Measurements from ENCODE around the gene LIN52.

The LIN52 gene

DNA sequence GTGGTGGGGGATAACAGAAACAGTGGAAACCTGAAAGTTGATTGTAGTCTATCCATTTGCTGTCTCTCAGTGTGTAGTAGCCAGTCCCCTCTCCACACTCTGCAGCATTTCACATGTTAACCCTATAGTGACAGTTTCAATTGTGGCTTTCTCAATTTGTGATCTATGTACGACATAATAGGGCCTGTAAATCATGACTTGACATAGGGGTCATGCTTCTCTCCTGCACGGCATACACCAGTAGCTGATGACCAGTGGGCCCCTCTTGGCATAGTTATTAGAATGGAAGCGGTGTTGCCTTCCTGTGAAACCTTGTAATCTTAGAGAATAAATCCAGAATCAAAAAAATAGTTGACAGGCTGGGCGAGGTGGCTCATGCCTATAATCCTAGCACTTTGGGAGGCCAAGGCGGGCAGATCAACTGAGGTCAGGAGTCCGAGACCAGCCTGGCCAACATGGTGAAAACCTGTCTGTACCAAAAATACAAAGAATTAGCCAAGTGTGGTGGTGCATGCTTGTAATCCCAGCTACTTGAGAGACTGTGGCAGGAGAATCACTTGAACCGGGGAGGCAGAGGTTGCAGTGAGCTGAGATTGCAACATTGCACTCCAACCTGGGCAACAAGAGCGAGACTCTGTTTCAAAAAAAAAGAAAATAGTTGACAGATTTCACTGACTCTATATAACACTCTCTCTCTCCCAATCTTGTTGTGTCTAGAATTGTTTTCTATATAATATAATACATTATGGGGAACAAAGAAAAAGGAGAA is 109.9 kb downstream of the LIN52 start:
- DNase-seq (ENCODE audit: low read depth in 2 of 2) = no peak

DNA sequence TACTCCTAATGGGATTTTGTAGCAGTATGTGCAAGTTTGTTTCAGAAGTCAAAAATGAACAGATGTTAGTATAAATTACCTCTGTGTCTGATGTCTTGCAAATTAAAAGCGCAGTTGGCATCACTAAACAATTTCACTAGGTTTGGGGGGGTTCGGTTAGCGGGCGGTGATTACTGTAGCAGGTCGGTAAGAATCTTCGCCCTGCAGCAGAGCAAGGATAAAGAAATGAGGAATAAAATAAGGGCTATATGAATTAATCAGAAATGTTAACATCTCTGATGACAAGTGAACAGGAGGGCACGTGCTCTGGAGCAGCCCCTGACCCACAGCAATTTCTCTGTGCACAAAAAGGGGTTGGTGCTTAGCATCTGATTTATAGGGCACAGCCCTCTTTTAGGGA is 110.9 kb downstream of the LIN52 start:
- DNase-seq (ENCODE audit: low read depth in 2 of 2) = no peak

DNA sequence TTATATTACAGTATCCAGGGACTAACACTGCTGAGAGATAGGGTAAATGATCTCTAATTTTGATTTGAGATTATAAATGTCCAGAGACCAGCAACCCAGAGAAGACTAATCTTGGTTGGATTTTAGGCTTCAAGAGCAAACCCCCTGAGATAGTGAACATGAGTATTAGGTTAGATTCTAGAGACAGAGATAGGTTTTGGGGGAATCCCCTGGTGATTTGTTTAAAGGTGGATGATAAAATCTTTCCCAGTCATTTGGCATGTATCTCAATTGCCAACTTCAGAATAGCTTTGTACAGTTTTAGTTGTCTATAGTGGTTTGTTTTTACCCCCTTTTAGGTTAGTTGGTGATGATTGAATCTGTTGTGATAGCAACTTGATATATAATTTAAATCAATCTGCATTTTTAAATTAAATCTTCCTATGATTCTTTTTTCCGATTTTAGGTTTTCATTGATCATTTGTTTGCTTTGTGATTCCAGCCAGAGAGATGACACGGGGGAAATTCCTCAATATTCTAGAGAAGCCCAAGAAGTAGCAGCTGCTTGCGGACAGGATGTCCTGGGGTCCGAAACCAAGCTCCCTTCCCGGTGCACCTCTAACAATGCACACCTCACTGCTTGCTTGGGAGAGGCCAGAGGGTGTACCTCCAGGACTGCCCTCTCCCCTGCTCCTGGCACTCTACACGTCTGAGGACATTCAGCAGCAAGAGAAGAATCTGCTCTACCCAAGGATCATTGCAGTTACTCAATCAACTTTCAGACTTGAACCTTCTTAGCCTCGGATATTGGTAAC is 113.9 kb downstream of the LIN52 start:
- no peak for DNase-seq (ENCODE audit: low read depth in 2 of 2)

DNA sequence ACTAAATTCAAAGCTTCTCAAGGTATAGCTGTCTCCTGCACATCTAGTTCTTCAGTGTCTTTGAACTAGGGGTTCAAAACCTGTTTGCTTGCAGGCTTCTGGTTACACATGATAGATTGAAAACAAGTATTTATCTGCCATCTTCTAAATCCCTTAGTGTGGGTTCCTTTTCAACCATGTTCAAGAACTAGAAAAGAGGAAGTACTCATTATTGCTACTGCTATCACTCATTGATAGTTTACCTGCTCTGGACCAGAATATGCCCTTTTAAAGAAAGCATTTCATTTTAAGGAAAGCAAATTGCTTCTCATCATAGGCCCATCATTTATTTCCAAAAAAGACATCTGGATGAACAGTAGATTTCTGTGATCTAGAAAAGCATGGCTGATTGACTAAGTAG is 117.4 kb downstream of the LIN52 start:
- no peak for DNase-seq (ENCODE audit: low read depth in 2 of 2)

DNA sequence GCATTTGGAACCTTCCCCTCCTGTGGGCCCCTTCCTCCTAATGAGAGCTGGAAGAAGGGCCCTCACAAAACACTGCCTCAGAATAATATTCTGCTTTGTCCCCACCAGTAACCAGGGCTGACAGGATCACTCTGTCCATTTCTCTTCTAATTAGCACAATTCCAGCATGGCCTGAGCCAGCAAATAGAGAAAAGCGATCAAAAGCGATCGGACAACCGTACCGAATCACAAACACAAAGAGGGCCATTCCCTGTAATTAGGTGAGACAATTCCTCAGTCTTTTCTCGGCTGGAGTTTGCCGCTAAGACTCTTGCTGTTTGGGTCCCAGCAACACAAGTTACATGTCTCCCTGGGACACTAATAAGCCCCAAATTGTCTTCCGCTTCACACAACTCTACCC is 118.9 kb downstream of the LIN52 start:
- DNase-seq (ENCODE audit: low read depth in 2 of 2) = no peak

DNA sequence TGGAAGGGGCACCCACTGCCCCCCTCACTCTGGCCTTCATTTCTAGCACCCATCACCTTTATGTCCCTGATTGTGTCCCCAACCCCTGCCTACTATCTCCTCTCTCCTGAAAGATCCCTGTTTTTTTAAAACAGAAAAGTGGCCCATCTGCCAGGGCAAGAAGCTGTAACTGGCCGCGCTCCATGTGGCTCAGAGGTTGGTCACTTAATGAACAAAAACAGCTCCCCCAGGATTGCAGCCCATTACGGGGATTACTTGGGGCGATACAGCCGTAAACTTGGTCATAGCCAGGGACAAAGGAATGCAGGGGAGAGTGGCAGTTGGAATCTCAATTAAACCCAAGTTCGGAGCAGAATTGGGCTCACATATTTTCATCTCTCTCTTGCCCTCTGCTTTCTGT is 119.7 kb downstream of the LIN52 start:
- DNase-seq (ENCODE audit: low read depth in 2 of 2) = no peak

DNA sequence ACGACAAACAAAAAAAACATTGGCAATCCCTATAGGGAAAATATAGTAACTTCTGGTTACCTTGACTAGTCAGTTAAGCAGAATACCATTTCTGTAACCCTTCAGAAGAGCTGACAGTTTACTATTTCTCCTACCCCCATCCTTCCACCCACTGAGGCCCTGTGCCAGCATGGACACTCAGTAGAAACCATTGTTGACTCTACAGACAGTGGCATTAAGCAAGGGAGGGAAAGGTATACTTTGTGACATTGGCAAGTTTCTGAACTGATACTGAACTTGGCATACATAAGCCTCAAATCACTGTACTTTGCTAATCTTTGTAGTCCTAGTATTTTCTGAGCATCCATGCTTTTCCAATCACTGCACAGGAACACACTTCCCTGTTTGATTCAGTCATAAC is 121.1 kb downstream of the LIN52 start:
- DNase-seq (ENCODE audit: low read depth in 2 of 2) = no peak

DNA sequence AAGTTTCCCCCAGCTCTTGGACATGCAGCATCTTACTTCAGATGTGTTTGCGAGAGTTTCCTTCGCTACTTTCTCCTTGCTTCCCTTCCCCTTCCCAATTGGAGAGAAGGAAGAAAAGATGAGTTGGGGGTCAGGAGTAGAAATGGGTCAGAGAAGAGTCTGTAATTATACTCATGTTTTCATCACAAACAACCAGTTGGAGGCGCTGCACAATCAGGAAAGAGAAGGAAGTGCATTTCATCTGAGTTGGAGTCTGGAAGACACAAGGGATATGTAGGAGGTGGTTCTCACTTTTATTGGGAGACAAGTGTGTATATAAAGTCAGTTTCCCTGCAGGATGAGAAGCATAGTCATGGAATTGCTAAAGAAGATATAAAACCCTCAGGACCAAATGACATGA is 123.2 kb downstream of the LIN52 start:
- DNase-seq (ENCODE audit: low read depth in 2 of 2) = no peak

DNA sequence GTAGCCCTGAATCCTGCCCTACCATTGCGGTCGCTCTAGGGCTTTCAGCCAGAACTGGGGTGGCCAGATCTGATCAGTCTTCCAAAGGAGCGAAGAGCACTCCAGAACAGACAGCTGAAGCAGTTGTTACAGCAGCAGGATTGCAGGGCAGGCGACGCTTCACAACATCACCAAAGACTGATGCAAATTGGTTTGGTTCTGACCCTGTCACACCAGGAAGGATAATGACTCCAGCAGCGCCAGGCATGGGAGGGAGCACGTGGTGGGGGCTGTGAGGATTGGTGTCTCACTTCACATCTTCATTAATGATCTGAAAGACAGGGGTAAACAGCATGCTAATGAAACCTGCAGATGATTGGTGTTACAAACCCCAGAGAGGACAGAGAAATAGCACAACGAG is 123.9 kb downstream of the LIN52 start:
- no peak for DNase-seq (ENCODE audit: low read depth in 2 of 2)

DNA sequence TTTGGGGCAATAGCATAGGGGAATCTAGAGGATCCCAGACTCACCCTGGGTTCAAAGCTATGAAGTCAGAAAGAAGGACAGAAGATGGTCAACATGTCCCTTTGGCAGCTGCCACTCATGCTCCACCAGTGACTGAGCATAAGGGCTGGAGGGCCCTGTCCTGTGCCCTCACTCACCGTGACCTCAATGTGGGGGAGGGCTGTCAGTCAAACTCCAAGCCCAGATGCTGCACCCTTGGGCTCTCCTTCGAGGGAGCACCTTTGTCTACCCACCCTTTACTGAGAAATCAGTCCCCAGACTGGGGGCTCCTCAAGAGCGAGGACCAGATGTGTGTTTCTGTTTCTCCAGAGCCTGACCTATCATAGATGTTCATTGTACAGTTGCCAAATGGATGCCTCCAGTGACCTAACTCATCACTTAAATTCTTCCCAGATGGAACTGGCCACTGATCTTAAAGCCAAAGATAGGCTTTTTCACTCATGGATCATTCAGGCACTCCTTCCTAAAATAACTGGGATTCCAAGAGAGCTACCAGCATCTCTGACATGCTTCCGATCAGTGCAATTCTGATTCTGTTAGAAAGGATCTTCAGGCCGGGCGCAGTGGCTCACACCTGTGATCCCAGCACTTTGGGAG is 127.3 kb downstream of the LIN52 start:
- DNase-seq (ENCODE audit: low read depth in 2 of 2) = no peak

DNA sequence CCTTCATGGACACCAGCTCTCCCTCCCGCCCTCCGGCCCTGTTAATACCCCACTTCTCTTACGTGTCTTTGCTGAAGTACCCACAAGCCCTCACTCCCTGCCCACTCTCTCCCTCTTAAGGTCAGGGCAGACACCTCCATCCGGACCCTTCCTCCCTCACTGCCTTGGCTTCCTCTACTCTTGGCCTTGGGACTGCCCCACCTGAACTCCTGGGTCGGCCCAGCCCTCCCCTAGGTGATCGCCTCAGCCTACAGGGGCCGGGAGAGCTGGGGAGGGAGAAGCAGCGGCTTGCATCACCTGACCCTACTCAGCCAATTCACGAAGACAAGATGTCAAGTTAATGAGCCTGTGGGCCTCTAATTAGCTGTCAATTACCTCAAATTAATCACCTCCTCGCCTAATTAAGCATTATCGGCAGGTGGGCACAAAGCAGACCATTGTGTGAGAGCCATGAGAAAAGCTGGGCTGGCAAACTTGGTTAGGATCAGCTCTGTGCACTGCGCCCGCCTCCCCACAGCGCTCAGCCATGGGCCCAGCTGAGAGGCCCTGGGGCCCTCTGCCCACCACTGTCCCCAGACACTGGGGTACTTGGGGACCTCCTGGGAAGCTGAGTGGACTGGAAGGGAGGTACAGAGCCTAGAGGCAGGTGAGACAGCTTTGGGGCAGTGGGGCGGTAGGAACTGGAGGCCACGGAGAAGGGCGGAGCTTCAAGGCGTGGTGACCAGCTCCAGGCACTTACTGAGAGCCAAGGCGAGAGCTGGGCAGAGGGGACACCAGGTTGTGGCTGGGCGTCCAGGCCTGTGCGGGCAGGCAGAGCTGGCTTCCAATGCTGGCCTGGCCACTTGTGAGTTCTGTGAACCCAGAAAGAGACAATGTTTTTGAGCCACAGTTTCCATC is 129.4 kb downstream of the LIN52 start:
- DNase-seq (ENCODE audit: low read depth in 2 of 2) = no peak

DNA sequence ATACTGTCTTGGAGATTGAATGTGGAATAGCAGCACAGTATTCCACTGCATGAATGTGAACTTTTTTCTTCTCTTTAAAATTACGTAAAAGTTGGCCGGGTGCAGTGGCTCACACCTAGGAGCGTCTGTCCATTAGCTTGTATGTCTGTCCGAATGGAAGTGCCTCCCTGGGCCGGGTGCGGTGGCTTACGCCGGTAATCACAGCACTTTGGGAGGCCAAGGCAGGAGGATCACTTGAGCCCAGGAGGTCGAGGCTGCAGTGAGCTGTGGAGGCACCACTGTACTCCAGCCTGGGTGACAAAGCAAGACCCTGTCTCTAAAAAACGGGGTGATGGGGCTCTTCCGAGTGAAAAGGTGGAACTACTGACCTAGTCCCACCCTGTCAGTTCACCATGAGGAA is 131.9 kb downstream of the LIN52 start:
- no peak for DNase-seq (ENCODE audit: low read depth in 2 of 2)

DNA sequence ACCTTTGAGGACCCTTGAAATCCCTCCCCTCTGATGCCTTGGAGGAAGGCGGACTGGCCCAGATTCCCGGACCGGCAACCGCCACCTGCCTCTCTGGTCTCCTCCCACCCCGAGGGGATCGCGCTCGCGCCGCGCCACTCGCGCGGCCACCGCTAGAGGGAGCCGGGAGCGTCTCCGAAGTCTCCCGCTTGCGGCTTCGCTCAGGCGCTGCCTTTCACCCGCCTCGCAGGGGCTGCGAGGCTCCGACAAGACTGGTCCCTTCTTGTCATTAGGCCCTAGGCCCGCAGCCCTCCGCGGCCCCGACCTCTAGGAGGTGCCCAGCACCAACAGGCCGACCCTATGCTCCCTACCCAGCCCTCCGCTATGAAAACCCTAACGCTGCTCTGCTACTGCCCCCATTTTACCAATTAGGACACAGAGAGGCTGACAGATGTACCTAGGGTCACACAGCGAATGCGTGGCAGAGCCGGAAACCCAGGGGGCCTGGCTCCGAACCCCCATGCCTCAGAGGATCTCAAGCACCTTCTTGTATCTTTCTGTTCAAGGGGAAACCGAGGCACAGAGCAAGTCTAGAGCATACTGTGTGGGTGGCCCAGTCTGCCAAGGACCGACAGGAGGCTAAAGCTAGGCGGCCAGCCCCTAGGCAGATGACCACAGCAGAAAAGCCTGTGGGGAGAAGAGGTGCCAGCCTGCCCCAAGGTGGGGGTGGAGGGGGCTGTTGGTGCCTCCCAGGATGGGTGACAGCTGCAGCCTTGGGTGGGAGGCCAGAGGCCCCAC is 133.1 kb downstream of the LIN52 start:
- peak; percentile 40 to 51 for DNase-seq (ENCODE audit: low read depth in 2 of 2)

DNA sequence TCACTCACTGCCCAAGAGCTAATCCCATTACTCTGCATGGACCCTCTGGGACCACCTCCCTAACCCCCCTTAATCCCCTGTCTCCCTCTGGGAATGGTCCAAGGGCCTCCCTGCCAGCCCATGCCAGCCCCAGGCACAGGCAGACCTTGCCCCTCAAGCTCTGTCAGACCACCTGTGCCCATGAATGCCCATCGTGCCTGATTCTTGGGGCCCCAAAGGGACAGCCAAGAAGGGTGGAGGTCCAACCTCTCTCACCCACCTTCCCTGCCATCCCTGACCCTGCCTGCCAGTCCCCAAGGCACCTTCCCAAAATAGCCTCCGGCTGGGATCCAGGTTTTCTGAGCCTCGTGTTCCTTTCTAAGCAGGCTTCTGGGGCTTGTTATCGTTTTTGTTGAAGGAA is 133.7 kb downstream of the LIN52 start:
- DNase-seq (ENCODE audit: low read depth in 2 of 2) = no peak

DNA sequence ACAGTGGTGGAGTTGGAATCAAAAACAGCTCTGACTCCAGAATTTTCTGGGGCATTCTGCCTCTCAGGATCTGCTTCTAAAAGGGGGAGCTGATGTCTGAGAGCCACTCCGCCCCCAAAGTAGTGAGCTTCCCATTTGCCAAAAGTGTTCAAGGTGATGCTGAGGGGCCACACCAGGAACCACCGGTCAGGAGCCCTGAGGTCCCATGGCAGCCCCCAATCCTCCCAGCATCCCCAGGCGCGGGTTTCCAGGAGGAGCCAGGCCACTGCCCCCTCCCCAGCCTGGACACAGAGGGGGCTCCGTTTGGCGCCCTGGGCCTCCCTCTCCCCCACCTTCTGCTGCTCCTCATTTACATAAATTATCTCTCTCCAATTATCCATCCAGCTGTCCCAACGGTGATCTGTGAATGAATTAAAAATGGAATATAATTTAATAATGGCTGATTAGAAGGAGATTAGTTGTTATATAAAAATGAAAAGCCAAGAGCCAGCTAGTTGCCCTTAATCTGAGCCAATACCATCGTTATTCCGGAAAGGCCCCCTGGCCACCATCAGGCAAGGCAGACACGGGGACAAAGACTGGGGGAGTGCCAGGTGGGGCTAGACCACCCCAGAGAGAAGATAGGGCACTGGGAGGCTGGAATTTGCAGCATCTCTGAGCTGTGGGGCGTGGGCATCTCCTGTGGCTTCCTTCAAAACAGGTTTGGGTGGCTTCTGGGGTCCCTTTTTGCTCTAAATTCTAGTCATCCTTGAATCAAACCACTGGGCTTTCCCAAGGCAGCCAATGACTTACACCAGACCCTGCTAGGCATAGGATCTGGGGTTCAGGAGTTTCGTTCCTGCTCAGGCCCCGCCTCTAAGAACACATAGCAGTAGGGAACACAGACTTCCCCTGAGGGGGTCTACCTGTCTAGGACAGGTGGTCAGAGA is 134.8 kb downstream of the LIN52 start:
- DNase-seq (ENCODE audit: low read depth in 2 of 2) = no peak

DNA sequence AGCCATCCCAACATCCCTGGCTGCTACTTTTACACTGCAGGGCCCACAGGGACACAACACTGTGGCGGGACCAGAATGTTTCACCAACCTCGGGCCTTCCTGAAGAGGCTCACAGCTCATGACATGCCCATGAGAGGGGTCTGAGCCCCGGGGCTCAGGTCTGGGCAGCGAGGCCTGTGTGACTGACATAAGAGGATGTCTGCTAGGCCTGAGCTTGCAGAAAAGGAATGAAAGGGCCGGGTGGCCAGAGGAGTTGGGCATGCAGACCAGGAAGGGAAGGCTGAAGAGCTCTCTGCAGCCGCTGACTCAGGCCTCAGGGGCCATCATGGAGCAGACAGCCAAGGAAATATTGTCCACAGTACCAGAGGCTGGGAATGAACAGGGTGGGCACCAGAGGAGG is 136.2 kb downstream of the LIN52 start:
- no peak for DNase-seq (ENCODE audit: low read depth in 2 of 2)

DNA sequence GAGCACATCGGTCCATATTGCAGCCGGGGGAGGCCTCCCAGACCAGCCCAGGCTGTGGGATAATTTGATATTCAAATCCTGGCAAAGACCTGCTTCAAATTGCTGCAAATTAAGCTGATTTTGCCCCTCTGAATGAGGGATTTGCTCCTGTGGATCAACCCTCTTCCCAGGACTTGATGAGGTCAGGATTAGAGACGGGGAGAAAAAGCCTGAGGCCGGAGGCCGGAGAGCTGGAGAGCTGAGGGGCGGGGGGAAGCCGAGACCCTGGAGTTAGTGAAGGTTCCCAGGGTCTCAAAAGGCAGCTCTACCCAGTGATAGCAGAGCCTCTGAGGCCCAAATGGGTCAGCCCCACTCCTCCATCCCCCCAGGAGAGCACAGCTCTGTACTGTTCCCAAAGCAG is 137.0 kb downstream of the LIN52 start:
- DNase-seq (ENCODE audit: low read depth in 2 of 2) = no peak

DNA sequence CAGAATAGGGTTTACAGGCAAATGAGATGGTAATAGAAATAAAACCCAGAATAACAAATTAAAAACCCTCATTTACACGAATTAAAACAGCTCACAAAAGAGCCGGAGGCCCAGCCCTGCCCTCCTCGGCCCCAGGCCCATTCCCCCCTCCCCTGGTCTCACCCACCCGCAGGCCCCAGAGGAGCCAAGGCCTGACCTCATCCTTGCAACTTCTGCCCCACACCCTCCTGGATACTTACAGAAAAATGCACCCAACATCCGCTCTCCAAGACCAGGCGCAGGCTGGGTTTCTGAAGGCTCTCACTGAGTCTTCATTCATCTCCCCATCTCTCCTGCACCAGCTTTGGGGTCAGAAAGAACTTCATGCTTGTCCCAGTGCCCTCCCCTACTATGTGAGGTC is 138.3 kb downstream of the LIN52 start:
- no peak for DNase-seq (ENCODE audit: low read depth in 2 of 2)

DNA sequence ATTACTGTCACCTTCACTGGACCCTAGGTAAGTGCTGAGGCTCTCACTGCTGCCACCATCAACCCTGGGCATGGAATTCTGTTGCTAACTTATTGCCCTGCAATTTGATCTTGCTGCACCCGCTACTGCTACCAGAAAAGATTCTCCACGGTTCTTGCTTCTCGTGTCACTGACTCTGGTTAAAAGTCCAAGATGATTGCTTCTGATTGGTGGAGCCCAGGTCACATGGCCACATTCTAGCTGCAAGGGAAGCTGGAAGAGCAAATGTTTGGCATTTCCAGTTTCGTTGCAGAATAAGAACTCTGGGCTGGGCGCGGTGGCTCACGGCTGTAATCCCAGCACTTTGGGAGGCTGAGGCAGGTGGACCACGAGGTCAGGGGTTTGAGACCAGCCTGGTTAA is 147.0 kb downstream of the LIN52 start:
- no peak for DNase-seq (ENCODE audit: low read depth in 2 of 2)

DNA sequence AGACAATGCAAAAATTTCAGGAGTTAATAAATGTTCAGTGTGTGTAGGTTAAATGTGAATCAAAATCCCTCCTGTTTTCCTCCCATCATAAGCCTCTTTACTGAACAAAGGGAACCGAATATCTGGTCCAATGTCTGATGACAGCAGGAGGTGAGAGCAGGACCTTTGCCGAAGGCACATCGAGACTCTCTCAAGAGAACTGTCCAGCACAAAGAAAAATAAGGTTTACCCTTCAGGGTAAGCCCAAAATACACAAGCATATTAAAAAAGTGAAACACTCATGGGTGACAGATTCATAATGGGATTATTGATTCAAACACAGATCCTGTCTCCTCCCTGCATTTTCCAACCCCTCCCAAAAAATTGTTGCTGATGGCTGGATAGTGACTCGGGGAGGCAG is 150.3 kb downstream of the LIN52 start:
- no peak for DNase-seq (ENCODE audit: low read depth in 2 of 2)

Data from stimulated activated CD8-positive, alpha-beta memory T cell treated with anti-CD3 and anti-CD28 coated beads, Interleukin-15, amount 100 ng/mL, for 4 hours (primary cell).